Sciatic nerve (tissue), 2 donors: ENCODE results near the gene NKX6-1. TPM values are rescaled to one million over a fixed set of nuclear protein-coding genes. Genes with fewer than 3 reads are reported as not detected.

ENCODE experiments used
- ATAC-seq: fragments of 200-7000 bp; cut with Tn5 transposase; one replicate; pipeline ENCODE4 v1.9.1; 2020; ENCODE audit warnings: mild to moderate bottlenecking, moderate library complexity
- DNase-seq: peaks from one replicate; pipeline ENCODE4 v3.0.0-alpha.2; 2020; ENCODE audit warnings: low spot score
- intact Hi-C: fragments of 100-400 bp; cut with DNase I; formaldehyde crosslinking; loops from one replicate; pipeline ENCODE4 v1.14.2; 2022
- total RNA-seq: library from RNA; stranded (reverse); fragmentation: NEBNext Ultra II Directional; extraction: Animal tissue kit (Norgen Biotek cat#: 25700); gene quantifications from one replicate; pipeline ENCODE4 v1.2.1, GENCODE V29; 2021
- donor health status: DM: no; HTN: no; CAD: no.
- donor health status: DM: no; HTN: no; CAD: no.

The NKX6-1 gene
- total RNA-seq, 1 donor from 2014 or later = not detected

- intact Hi-C loops = loop anchor here (10.0 kb wide), 1 partner anchor 1894 kb away; no protein-coding TSS in a partner anchor
- ATAC-seq = no peak
- no peak for DNase-seq
Observed at GRCh38 chr4:84500386-84501201, 1.5 kb upstream of the NKX6-1 start.

GRCh38 chr4:84499624-84499982 is 511 bp upstream of the NKX6-1 start:
- ATAC-seq (no peak), DNase-seq (no peak)
- intact Hi-C loops = no loop called here

GRCh38 chr4:84498203-84498934 is 723 bp downstream of the NKX6-1 start:
- DNase-seq (peak; percentile 59), ATAC-seq (peak; percentile 39)
- intact Hi-C loops = no loop called here

- ATAC-seq = no peak
- intact Hi-C loops = no loop called here
- peak; percentile 57 for DNase-seq
Observed at GRCh38 chr4:84497504-84498202, 1.4 kb downstream of the NKX6-1 start.

- DNase-seq (no peak), ATAC-seq (peak; percentile 11)
- intact Hi-C loops = no loop called here
Observed at GRCh38 chr4:84496706-84497503, 2.2 kb downstream of the NKX6-1 start.

GRCh38 chr4:84496331-84496705 is 2.8 kb downstream of the NKX6-1 start:
- ATAC-seq (no peak), DNase-seq (no peak)
- intact Hi-C loops = no loop called here

- intact Hi-C loops = no loop called here
- ATAC-seq = no peak
- DNase-seq = no peak
Observed at GRCh38 chr4:84495794-84496261, 3.3 kb downstream of the NKX6-1 start.

GRCh38 chr4:84495118-84495793 is 3.8 kb downstream of the NKX6-1 start:
- no peak for ATAC-seq
- no peak for DNase-seq
- intact Hi-C loops = no loop called here

GRCh38 chr4:84494531-84494930 is 4.6 kb downstream of the NKX6-1 start:
- intact Hi-C loops = no loop called here
- no peak for ATAC-seq
- no peak for DNase-seq

GRCh38 chr4:84494076-84494475 is 5.0 kb downstream of the NKX6-1 start:
- intact Hi-C loops = no loop called here
- no peak for ATAC-seq

GRCh38 chr4:84493092-84493850 is 5.8 kb downstream of the NKX6-1 start:
- DNase-seq = no peak
- no peak for ATAC-seq
- intact Hi-C loops = no loop called here

More at GRCh38 chr4:84494076-84494475, 5.0 kb downstream of the NKX6-1 start:
- no peak for DNase-seq

- DNase-seq = no peak
- intact Hi-C loops = no loop called here
- no peak for ATAC-seq
Observed at GRCh38 chr4:84492737-84493091, 6.4 kb downstream of the NKX6-1 start.

- DNase-seq (no peak), ATAC-seq (no peak)
- intact Hi-C loops = no loop called here
Observed at GRCh38 chr4:84492290-84492689, 6.8 kb downstream of the NKX6-1 start.

- intact Hi-C loops = no loop called here
- no peak for ATAC-seq
- no peak for DNase-seq
Observed at GRCh38 chr4:84491481-84491880, 7.6 kb downstream of the NKX6-1 start.

- intact Hi-C loops = no loop called here
- no peak for ATAC-seq
- DNase-seq = no peak
Observed at GRCh38 chr4:84490663-84491062, 8.4 kb downstream of the NKX6-1 start.

- intact Hi-C loops = no loop called here
- ATAC-seq (no peak), DNase-seq (no peak)
Observed at GRCh38 chr4:84484236-84484635, 14.9 kb downstream of the NKX6-1 start.

- intact Hi-C loops = no loop called here
- no peak for ATAC-seq
Observed at GRCh38 chr4:84483688-84484087, 15.4 kb downstream of the NKX6-1 start.

More at GRCh38 chr4:84483688-84484087, 15.4 kb downstream of the NKX6-1 start:
- DNase-seq = no peak
